AG04450 (cell line): Measurements from ENCODE around the gene ZNF761. TPM values are rescaled to one million over a fixed set of nuclear protein-coding genes. Genes with fewer than 3 reads are reported as not detected.
"Not testable (repeated sequence)": the region's sequence is repeated elsewhere in the genome, so short reads cannot be mapped to it uniquely, and the experiment has no call there.

ENCODE experiments used
- CTCF ChIA-PET: fragments of 300-600, 350-600 bp; formaldehyde crosslinking; extraction: SDS; loops from one replicate; lab custom pipeline; 2022; ENCODE audit warnings: antibody characterized with exemption, inconsistent platforms; lab: Charles Lee
- POLR2A ChIA-PET: fragments of 350-600 bp; formaldehyde crosslinking; extraction: SDS; loops from one replicate; lab custom pipeline; 2021; ENCODE audit warnings: antibody characterized with exemption, inconsistent platforms; lab: Yijun Ruan, JAX
- DNase-seq: peaks from one replicate; pipeline ENCODE4 v3.0.0-alpha.2; 2011; ENCODE audit warnings: low read depth, low spot score
- H3K27ac ChIP-seq: one replicate; pipeline ENCODE4 v1.5.1; 2012; ENCODE audit warnings: low read depth, low read length, control low read depth
- H3K27me3 ChIP-seq: one replicate; pipeline ENCODE4 v1.6.0; 2012; ENCODE audit warnings: low read length; ENCODE audit not compliant: control insufficient read depth, insufficient read depth
- H3K4me3 ChIP-seq: 2 replicates; pipeline ENCODE4 v1.5.1; 2011; ENCODE audit warnings: mild to moderate bottlenecking, low read depth, low read length, control low read depth
- H3K9me3 ChIP-seq: 2 replicates; pipeline ENCODE4 v1.5.1; 2012; ENCODE audit warnings: low read length; ENCODE audit not compliant: control insufficient read depth, insufficient read depth
- CTCF ChIP-seq: IDR thresholded peaks from 2 replicates; pipeline ENCODE4 v1.5.1; 2011; ENCODE audit warnings: low read depth, low read length, control low read depth, inconsistent platforms
- polyA plus RNA-seq: library from polyadenylated mRNA; depleted of rRNA; stranded (reverse); fragments of >200 nt; gene quantifications from 2 replicates; pipeline ENCODE4 v1.2.3, GENCODE V29; 2011

ZNF761 gene
- polyA plus RNA-seq, 1 experiment: 12.5 TPM

GRCh38 chr19:53462861-53463260 is 31.1 kb downstream of the ZNF761 start:
- Histone ChIP-seq H3K27ac (no peak overlapping the region), H3K9me3 (peaks cover 32% of the 10 kb centered on the region), H3K4me3 (no peak overlapping the region), H3K27me3 (no peaks in the 10 kb centered on the region)
- no peak for TF ChIP-seq CTCF
- no peak for DNase-seq
- CTCF ChIA-PET: no interaction called here
- POLR2A ChIA-PET: interaction anchor here (0.6 kb wide), 1 partner anchor 1165 kb away, joined by 4 read pairs; no protein-coding TSS in a partner anchor

- TF ChIP-seq CTCF: no peak
- H3K27ac ChIP-seq: no peak overlapping the region
- DNase-seq: no peak
- H3K9me3 ChIP-seq: peaks cover 32% of the 10 kb centered on the region
- ChIA-PET CTCF (no interaction called here), POLR2A (interaction anchor here (0.6 kb wide), 1 partner anchor 1165 kb away, joined by 4 read pairs; no protein-coding TSS in a partner anchor)
- H3K27me3 ChIP-seq: no peaks in the 10 kb centered on the region
- H3K4me3 ChIP-seq: no peak overlapping the region
These were observed 31.5 kb downstream of the ZNF761 start for GRCh38 chr19:53463263-53463662.

GRCh38 chr19:53466726-53467484 is 35.1 kb downstream of the ZNF761 start:
- POLR2A ChIA-PET: no interaction called here

GRCh38 chr19:53467485-53468262 is 35.9 kb downstream of the ZNF761 start, which contains the start of gene ZNF813:
Gene ZNF813 (plus strand): TSS chr19:53467733. CDS start chr19:53483823, 16,090 bp downstream.
- Histone ChIP-seq H3K9me3 (peaks cover 12% of the 10 kb centered on the region), H3K4me3 (peak within 1 kb of the TSS; percentile 81), H3K27me3 (no peaks in the 10 kb centered on the region), H3K27ac (no peak within 1 kb of the TSS)
- TF ChIP-seq CTCF: no peak
- ChIA-PET POLR2A (no interaction called here), CTCF (no interaction called here)
- DNase-seq: peak; percentile 50

More at GRCh38 chr19:53466726-53467484, 35.1 kb downstream of the ZNF761 start:
- CTCF ChIA-PET: no interaction called here
- DNase-seq: no peak
- Histone ChIP-seq H3K9me3 (peaks cover 15% of the 10 kb centered on the region), H3K27ac (no peak overlapping the region), H3K4me3 (peak overlapping the region; percentile 81), H3K27me3 (no peaks in the 10 kb centered on the region)
- TF ChIP-seq CTCF: no peak

- H3K4me3 ChIP-seq: peak overlapping the region; percentile 81
- DNase-seq, H3K27me3 ChIP-seq, POLR2A ChIA-PET, H3K27ac ChIP-seq, H3K9me3 ChIP-seq, CTCF ChIA-PET: not testable (repeated sequence)
These were observed 36.8 kb downstream of the ZNF761 start for GRCh38 chr19:53468628-53469027.
